ENCODE data around the gene CYP26A1. TPM values are rescaled to one million over a fixed set of nuclear protein-coding genes. Genes with fewer than 3 reads are reported as not detected.

CYP26A1 gene
- total RNA-seq, 4 donors from 2014 or later: not detected

DNA sequence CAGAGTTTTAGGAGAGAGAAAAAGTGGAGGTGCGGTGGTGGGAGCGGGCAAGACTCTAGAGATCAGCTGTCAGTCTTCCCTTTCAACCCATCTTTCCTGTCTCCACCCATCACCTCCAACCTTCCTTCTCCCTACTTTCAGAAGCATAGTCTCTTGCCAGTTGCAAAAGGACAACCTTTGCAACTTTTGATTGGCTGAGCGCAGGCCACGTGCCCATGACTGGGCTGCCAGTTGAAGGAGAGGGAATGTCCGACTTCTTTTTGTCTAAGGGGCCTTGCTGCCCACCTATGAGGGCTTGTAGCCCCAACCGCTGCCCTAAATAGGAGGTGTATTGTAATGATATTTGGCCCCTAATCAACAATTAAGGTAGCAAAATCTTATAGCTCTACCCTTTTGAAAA is 12.6 kb downstream of the CYP26A1 start:
- Histone ChIP-seq H3K27me3 (peaks cover 5% of the 10 kb centered on the region), H3K4me3 (no peak overlapping the region), H3K9me3 (no peaks in the 10 kb centered on the region), H3K27ac (no peak overlapping the region), H3K4me1 (no peaks in the 10 kb centered on the region), H3K36me3 (no peaks in the 10 kb centered on the region)
- ATAC-seq: no peak
- 84 to 100% methylated on average over 1 to 5 of the region's 6 CpGs for WGBS, 2 donors (ENCODE audit: low coverage in 1 of 2)
- TF ChIP-seq EP300 (IDR thresholded peaks at IDR 0.05) (no peak), POLR2A (IDR thresholded peaks at IDR 0.05) (no peak), CTCF (IDR thresholded peaks at IDR 0.05) (no peak), POLR2AphosphoS5 (IDR thresholded peaks at IDR 0.05) (no peak)

DNA sequence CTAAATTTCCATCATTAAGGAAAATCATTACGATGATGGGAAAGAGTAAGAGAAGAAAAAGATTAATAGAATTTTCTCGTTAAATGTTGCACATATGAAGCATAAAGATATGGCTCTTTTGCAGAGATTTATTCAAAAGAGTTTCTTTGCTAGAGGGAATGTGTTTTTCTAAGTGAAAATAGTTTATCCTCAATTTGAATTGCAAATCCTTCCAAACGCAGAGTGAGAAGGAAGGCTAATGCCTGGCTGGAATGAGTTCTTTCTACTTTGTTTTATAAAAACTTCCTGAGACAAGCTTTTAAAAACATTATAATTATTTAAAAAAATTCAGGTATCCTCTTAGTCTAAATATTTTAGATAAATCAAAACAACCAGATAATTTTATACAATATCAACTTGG is 14.2 kb downstream of the CYP26A1 start:
- TF ChIP-seq CTCF (IDR thresholded peaks at IDR 0.05) (no peak), EP300 (IDR thresholded peaks at IDR 0.05) (no peak), POLR2AphosphoS5 (IDR thresholded peaks at IDR 0.05) (no peak), POLR2A (IDR thresholded peaks at IDR 0.05) (no peak)
- Histone ChIP-seq H3K27me3 (no peaks in the 10 kb centered on the region), H3K4me3 (no peak overlapping the region), H3K4me1 (no peaks in the 10 kb centered on the region), H3K27ac (no peak overlapping the region), H3K36me3 (no peaks in the 10 kb centered on the region), H3K9me3 (no peaks in the 10 kb centered on the region)
- WGBS, 2 donors (ENCODE audit: low coverage in 1 of 2): 58 to 67% methylated on average over 3 of the region's 3 CpGs
- no peak for ATAC-seq

GRCh38 chr10:93088466-93088865 is 14.8 kb downstream of the CYP26A1 start:
- no peak for ATAC-seq

GRCh38 chr10:93090619-93091018 is 16.9 kb downstream of the CYP26A1 start:
- Histone ChIP-seq H3K27me3 (no peaks in the 10 kb centered on the region), H3K4me1 (no peaks in the 10 kb centered on the region), H3K36me3 (no peaks in the 10 kb centered on the region), H3K4me3 (no peak overlapping the region), H3K27ac (no peak overlapping the region), H3K9me3 (no peaks in the 10 kb centered on the region)
- no peak for ATAC-seq
- 60% methylated on average over 1 of the region's 2 CpGs; no CpG with 5 or more reads in 1 of the 2 donors for WGBS, 2 donors (ENCODE audit: low coverage in 1 of 2)
- TF ChIP-seq EP300 (IDR thresholded peaks at IDR 0.05) (no peak), POLR2A (IDR thresholded peaks at IDR 0.05) (no peak), CTCF (IDR thresholded peaks at IDR 0.05) (no peak), POLR2AphosphoS5 (IDR thresholded peaks at IDR 0.05) (no peak)

More at GRCh38 chr10:93088466-93088865, 14.8 kb downstream of the CYP26A1 start:
- H3K9me3 ChIP-seq: no peaks in the 10 kb centered on the region
- H3K4me1 ChIP-seq: no peaks in the 10 kb centered on the region
- 60 to 86% methylated on average over 4 of the region's 4 CpGs for WGBS, 2 donors (ENCODE audit: low coverage in 1 of 2)
- TF ChIP-seq POLR2A (IDR thresholded peaks at IDR 0.05) (no peak), CTCF (IDR thresholded peaks at IDR 0.05) (no peak), EP300 (IDR thresholded peaks at IDR 0.05) (no peak), POLR2AphosphoS5 (IDR thresholded peaks at IDR 0.05) (no peak)
- no peak overlapping the region for H3K4me3 ChIP-seq
- no peaks in the 10 kb centered on the region for H3K36me3 ChIP-seq
- H3K27ac ChIP-seq: no peak overlapping the region
- no peaks in the 10 kb centered on the region for H3K27me3 ChIP-seq

GRCh38 chr10:93091960-93092359 is 18.3 kb downstream of the CYP26A1 start:
- TF ChIP-seq EP300 (IDR thresholded peaks at IDR 0.05): no peak
- no peaks in the 10 kb centered on the region for H3K4me1 ChIP-seq
- H3K27me3 ChIP-seq: no peaks in the 10 kb centered on the region
- no peak for ATAC-seq
- WGBS, 2 donors (ENCODE audit: low coverage in 1 of 2): 100% methylated on average over 3 of the region's 3 CpGs
- no peaks in the 10 kb centered on the region for H3K36me3 ChIP-seq
- no peak overlapping the region for H3K4me3 ChIP-seq
- no peaks in the 10 kb centered on the region for H3K9me3 ChIP-seq
- H3K27ac ChIP-seq: no peak overlapping the region
